Middle frontal gyrus (tissue), 1 donor: Measurements from ENCODE around the gene CFAP91.
"Not testable (repeated sequence)": the region's sequence is repeated elsewhere in the genome, so short reads cannot be mapped to it uniquely, and the experiment has no call there.

ENCODE experiments used
- DNase-seq: peaks from one replicate; pipeline ENCODE4 v3.0.0-alpha.2; 2015; ENCODE audit warnings: low spot score; ENCODE audit errors: extremely low spot score

The CFAP91 gene

GRCh38 chr3:119677641-119677934, 25.2 kb upstream of the CFAP91 start:
- no peak for DNase-seq

GRCh38 chr3:119678209-119678608, 24.6 kb upstream of the CFAP91 start:
- DNase-seq = not testable (repeated sequence)

GRCh38 chr3:119679874-119680273, 22.9 kb upstream of the CFAP91 start:
- DNase-seq = no peak

- DNase-seq = no peak
Observed at GRCh38 chr3:119681279-119681678, 21.5 kb upstream of the CFAP91 start.

GRCh38 chr3:119683421-119683820, 19.4 kb upstream of the CFAP91 start:
- no peak for DNase-seq

- DNase-seq = no peak
Observed at GRCh38 chr3:119690043-119690656, 12.7 kb upstream of the CFAP91 start.

GRCh38 chr3:119695480-119695879, 7.3 kb upstream of the CFAP91 start:
- DNase-seq = no peak

GRCh38 chr3:119697394-119697793, 5.4 kb upstream of the CFAP91 start:
- no peak for DNase-seq

- no peak for DNase-seq
Observed at GRCh38 chr3:119700269-119700919, 2.4 kb upstream of the CFAP91 start.

GRCh38 chr3:119700920-119701734, 1.7 kb upstream of the CFAP91 start:
- no peak for DNase-seq

GRCh38 chr3:119703820-119704531, 1.2 kb downstream of the CFAP91 start:
- no peak for DNase-seq

- DNase-seq = no peak
Observed at GRCh38 chr3:119715105-119715504, 12.3 kb downstream of the CFAP91 start.

- DNase-seq = no peak
Observed at GRCh38 chr3:119716998-119717397, 14.2 kb downstream of the CFAP91 start.

GRCh38 chr3:119717520-119717919, 14.7 kb downstream of the CFAP91 start:
- no peak for DNase-seq

- no peak for DNase-seq
Observed at GRCh38 chr3:119723022-119723421, 20.2 kb downstream of the CFAP91 start.

- DNase-seq = no peak
Observed at GRCh38 chr3:119726909-119727308, 24.1 kb downstream of the CFAP91 start.

- DNase-seq = no peak
Observed at GRCh38 chr3:119729996-119730395, 27.2 kb downstream of the CFAP91 start.

GRCh38 chr3:119731560-119732343, 28.9 kb downstream of the CFAP91 start:
- no peak for DNase-seq

- no peak for DNase-seq
Observed at GRCh38 chr3:119733812-119734211, 31.0 kb downstream of the CFAP91 start.

GRCh38 chr3:119738741-119739140, 35.9 kb downstream of the CFAP91 start:
- DNase-seq = no peak
